Tibial nerve (tissue), 4 donors: ENCODE data around the gene GATA6. TPM values are rescaled to one million over a fixed set of nuclear protein-coding genes. Genes with fewer than 3 reads are reported as not detected.

Experiments
- DNase-seq, 2 donors: peaks; one replicate each; pipeline ENCODE4 v3.0.0-alpha.2; 2019; ENCODE audit warnings: low spot score in 2 of 2
- H3K27ac ChIP-seq, 4 donors: fragments of 200-600 bp; sonication (generic) in 3 of 4; one replicate each; pipeline ENCODE4 v1.5.1; 2017 to 2019; ENCODE audit warnings: mild to moderate bottlenecking in 1 of 4
- H3K27me3 ChIP-seq, 2 donors: fragments of 200-600 bp; sonication (generic) in 1 of 2; one replicate each; pipeline versions ENCODE4 v1.5.1 to v1.6.0; 2017 to 2019
- H3K36me3 ChIP-seq, 3 donors: fragments of 200-600 bp; sonication (generic); one replicate each; pipeline ENCODE4 v1.5.1; 2018 to 2019
- H3K4me1 ChIP-seq, 4 donors: fragments of 200-600 bp; sonication (generic) in 3 of 4; one replicate each; pipeline ENCODE4 v1.5.1; 2017 to 2019
- H3K4me3 ChIP-seq, 4 donors: fragments of 200-600 bp; sonication (generic) in 3 of 4; one replicate each; pipeline ENCODE4 v1.5.1; 2017 to 2019; ENCODE audit warnings: mild to moderate bottlenecking in 1 of 4, moderate library complexity in 1 of 4
- H3K9me3 ChIP-seq, 4 donors: fragments of 200-600 bp; sonication (generic) in 3 of 4; one replicate each; pipeline ENCODE4 v1.5.1; 2017 to 2019
- CTCF ChIP-seq, 5 experiments: fragments of 200-600 bp in 3 of 5; fragments of 450-650 bp in 2 of 5; sonication (generic) in 3 of 5; IDR thresholded peaks; one replicate each; pipeline ENCODE4 v1.5.1; 2016 to 2019; ENCODE audit warnings: antibody characterized with exemption in 5 of 5, mild to moderate bottlenecking in 3 of 5, moderate library complexity in 2 of 5
- EP300 ChIP-seq, 2 donors: sonication (generic); formaldehyde crosslinking; IDR thresholded peaks; one replicate each; pipeline ENCODE4 v1.6.1; 2017; ENCODE audit warnings: antibody characterized with exemption in 2 of 2, mild to moderate bottlenecking in 1 of 2
- POLR2A ChIP-seq, 2 donors: fragments of 450-650 bp; IDR thresholded peaks; one replicate each; pipeline ENCODE4 v1.6.1; 2017; ENCODE audit warnings: antibody characterized with exemption in 2 of 2, mild to moderate bottlenecking in 2 of 2, moderate library complexity in 2 of 2
- WGBS, 2 donors: methylation state at CpG; one replicate each; pipeline ENCODE4 v1.1.5; 2018; 5-methylcytosine and 5-hydroxymethylcytosine counted together
- total RNA-seq, 4 donors: library from RNA; depleted of rRNA; stranded (reverse); fragments of >200 nt; gene quantifications; one replicate each; pipeline ENCODE4 v1.1.0, GENCODE V29; 2016

The GATA6 gene
- total RNA-seq, 4 donors from 2014 or later = 4.2 to 8.4 (median 7.2) TPM

- 94 to 100% methylated on average over 1 of the region's 1 CpG for WGBS, 2 donors
Observed at GRCh38 chr18:22204214-22204536, 34.8 kb downstream of the GATA6 start.

GRCh38 chr18:22204996-22205395, 35.6 kb downstream of the GATA6 start:
- Histone ChIP-seq H3K36me3 (no peaks in the 10 kb centered on the region), H3K9me3 (no peaks in the 10 kb centered on the region), H3K4me1 (no peaks in the 10 kb centered on the region), H3K4me3 (no peak overlapping the region), H3K27ac (no peak overlapping the region), H3K27me3 (no peaks in the 10 kb centered on the region)
- TF ChIP-seq POLR2A (IDR thresholded peaks at IDR 0.05) = no peak
- no peak for TF ChIP-seq EP300 (IDR thresholded peaks at IDR 0.05)
- no peak for TF ChIP-seq CTCF (IDR thresholded peaks at IDR 0.05)
- 85 to 91% methylated on average over 6 of the region's 6 CpGs for WGBS, 2 donors
- DNase-seq = no peak

More at GRCh38 chr18:22204214-22204536, 34.8 kb downstream of the GATA6 start:
- Histone ChIP-seq H3K27me3 (no peaks in the 10 kb centered on the region), H3K36me3 (no peaks in the 10 kb centered on the region), H3K4me1 (no peaks in the 10 kb centered on the region), H3K27ac (no peak overlapping the region), H3K4me3 (no peak overlapping the region), H3K9me3 (no peaks in the 10 kb centered on the region)
- no peak for DNase-seq
- TF ChIP-seq POLR2A (IDR thresholded peaks at IDR 0.05) (no peak), EP300 (IDR thresholded peaks at IDR 0.05) (no peak), CTCF (IDR thresholded peaks at IDR 0.05) (no peak)

GRCh38 chr18:22207021-22207758, 37.8 kb downstream of the GATA6 start:
- Histone ChIP-seq H3K4me3 (no peak overlapping the region), H3K9me3 (no peaks in the 10 kb centered on the region), H3K27me3 (no peaks in the 10 kb centered on the region), H3K4me1 (no peaks in the 10 kb centered on the region), H3K27ac (no peak overlapping the region), H3K36me3 (no peaks in the 10 kb centered on the region)
- WGBS, 2 donors = 79 to 83% methylated on average over 5 of the region's 5 CpGs
- no peak for DNase-seq
- TF ChIP-seq EP300 (IDR thresholded peaks at IDR 0.05) (peak in 1 of 2 donors; percentile 17), POLR2A (IDR thresholded peaks at IDR 0.05) (no peak), CTCF (IDR thresholded peaks at IDR 0.05) (no peak)

GRCh38 chr18:22210311-22210754, 40.9 kb downstream of the GATA6 start:
- 77 to 86% methylated on average over 4 of the region's 4 CpGs for WGBS, 2 donors
- no peak for TF ChIP-seq POLR2A (IDR thresholded peaks at IDR 0.05)
- TF ChIP-seq CTCF (IDR thresholded peaks at IDR 0.05) = no peak
- no peak for TF ChIP-seq EP300 (IDR thresholded peaks at IDR 0.05)
- no peak overlapping the region for H3K4me3 ChIP-seq
- no peaks in the 10 kb centered on the region for H3K36me3 ChIP-seq
- no peaks in the 10 kb centered on the region for H3K9me3 ChIP-seq
- no peaks in the 10 kb centered on the region for H3K27me3 ChIP-seq
- DNase-seq = no peak
- peaks cover 0 to 5% (median 0%) of the 10 kb centered on the region in 4 donors for H3K4me1 ChIP-seq
- H3K27ac ChIP-seq = no peak overlapping the region

GRCh38 chr18:22211657-22212056, 42.3 kb downstream of the GATA6 start:
- TF ChIP-seq POLR2A (IDR thresholded peaks at IDR 0.05) = no peak
- TF ChIP-seq CTCF (IDR thresholded peaks at IDR 0.05) = no peak
- no peak for TF ChIP-seq EP300 (IDR thresholded peaks at IDR 0.05)
- no peaks in the 10 kb centered on the region for H3K9me3 ChIP-seq
- no peaks in the 10 kb centered on the region for H3K27me3 ChIP-seq
- no peaks in the 10 kb centered on the region for H3K36me3 ChIP-seq
- no peak for DNase-seq
- 68 to 76% methylated on average over 2 of the region's 2 CpGs for WGBS, 2 donors
- H3K27ac ChIP-seq = no peak overlapping the region
- peaks cover 0 to 5% (median 0%) of the 10 kb centered on the region in 4 donors for H3K4me1 ChIP-seq
- no peak overlapping the region for H3K4me3 ChIP-seq
